HCT116 (cell line): ENCODE data around the gene TFEB.

Experiments
- CTCF ChIP-seq, 3 experiments: fragments of 200-600 bp in 1 of 3; sonication (generic) in 1 of 3; IDR thresholded peaks in 2 of 3; conservative IDR thresholded peaks in 1 of 3; 2 replicates each; pipeline ENCODE4 v1.5.1; 2012 to 2017; ENCODE audit warnings: low read depth in 2 of 3, low read length in 2 of 3, antibody characterized with exemption in 1 of 3, borderline replicate concordance in 1 of 3, control low read depth in 1 of 3, mild to moderate bottlenecking in 1 of 3, mixed read lengths in 1 of 3, mixed run types in 1 of 3, moderate library complexity in 1 of 3; ENCODE audit not compliant: insufficient read depth in 1 of 3
- EZH2 ChIP-seq: fragments of 200-600 bp; sonication (generic); IDR thresholded peaks from 2 replicates; pipeline ENCODE4 v1.6.1; 2017; ENCODE audit warnings: antibody characterized with exemption, mixed run types

GRCh38 chr6:41659935-41660334 is 75.5 kb downstream of the TFEB start:
- TF ChIP-seq EZH2, result no peak
- no peak for TF ChIP-seq CTCF (IDR thresholded peaks at IDR 0.05 in 2 of 3, conservative IDR thresholded peaks at IDR 0.05 in 1 of 3; ENCODE audit: borderline replicate concordance in 1 of 3, insufficient read depth in 1 of 3, low read depth in 2 of 3, low read length in 2 of 3)
